Thoracic aorta (tissue), 2 donors: ENCODE data around the gene CES2. TPM values are rescaled to one million over a fixed set of nuclear protein-coding genes. Genes with fewer than 3 reads are reported as not detected.

Source experiments
- ATAC-seq: fragments of 150-250 bp; one replicate; pipeline ENCODE4 v1.8.0; 2017; ENCODE audit warnings: low read depth; ENCODE audit not compliant: insufficient number of reproducible peaks, low FRiP score
- DNase-seq: peaks from one replicate; pipeline ENCODE4 v3.0.0-alpha.2; 2020; ENCODE audit warnings: low spot score
- H3K27ac ChIP-seq, 2 donors: fragments of 200-600 bp; sonication (generic); 1 replicate in 1 of 2; 2 replicates in 1 of 2; pipeline ENCODE4 v1.5.1; 2016; ENCODE audit warnings: mild to moderate bottlenecking in 2 of 2, moderate library complexity in 2 of 2
- H3K27me3 ChIP-seq: fragments of 200-600 bp; sonication (generic); replicated peaks from 2 replicates; pipeline ENCODE4 v1.6.0; 2016; ENCODE audit warnings: mild to moderate bottlenecking; ENCODE audit not compliant: insufficient read depth
- H3K36me3 ChIP-seq: fragments of 200-600 bp; sonication (generic); one replicate; pipeline ENCODE4 v1.5.1; 2016
- H3K4me1 ChIP-seq, 2 donors: fragments of 200-600 bp; sonication (generic); 1 replicate in 1 of 2; 2 replicates in 1 of 2; pipeline versions ENCODE4 v1.5.1 to v1.6.0; 2016; ENCODE audit warnings: low read depth in 2 of 2, mild to moderate bottlenecking in 1 of 2; ENCODE audit not compliant: control insufficient read depth in 1 of 2
- H3K4me3 ChIP-seq: fragments of 200-600 bp; sonication (generic); 2 replicates; pipeline ENCODE4 v1.5.1; 2016; ENCODE audit warnings: mild to moderate bottlenecking
- H3K9me3 ChIP-seq: fragments of 200-600 bp; sonication (generic); 2 replicates; pipeline ENCODE4 v1.5.1; 2016
- CTCF ChIP-seq: fragments of 200-600 bp; sonication (generic); IDR thresholded peaks from one replicate; pipeline ENCODE4 v1.5.1; 2019; ENCODE audit warnings: antibody characterized with exemption
- total RNA-seq, 2 donors: library from RNA; depleted of rRNA; stranded (reverse); fragments of >200 nt; gene quantifications; one replicate each; pipeline versions ENCODE4 v1.1.0 to v1.2.3, GENCODE V29; 2016

Gene CES2
- total RNA-seq, 2 donors from 2014 or later: 29.8 to 92.7 TPM

DNA sequence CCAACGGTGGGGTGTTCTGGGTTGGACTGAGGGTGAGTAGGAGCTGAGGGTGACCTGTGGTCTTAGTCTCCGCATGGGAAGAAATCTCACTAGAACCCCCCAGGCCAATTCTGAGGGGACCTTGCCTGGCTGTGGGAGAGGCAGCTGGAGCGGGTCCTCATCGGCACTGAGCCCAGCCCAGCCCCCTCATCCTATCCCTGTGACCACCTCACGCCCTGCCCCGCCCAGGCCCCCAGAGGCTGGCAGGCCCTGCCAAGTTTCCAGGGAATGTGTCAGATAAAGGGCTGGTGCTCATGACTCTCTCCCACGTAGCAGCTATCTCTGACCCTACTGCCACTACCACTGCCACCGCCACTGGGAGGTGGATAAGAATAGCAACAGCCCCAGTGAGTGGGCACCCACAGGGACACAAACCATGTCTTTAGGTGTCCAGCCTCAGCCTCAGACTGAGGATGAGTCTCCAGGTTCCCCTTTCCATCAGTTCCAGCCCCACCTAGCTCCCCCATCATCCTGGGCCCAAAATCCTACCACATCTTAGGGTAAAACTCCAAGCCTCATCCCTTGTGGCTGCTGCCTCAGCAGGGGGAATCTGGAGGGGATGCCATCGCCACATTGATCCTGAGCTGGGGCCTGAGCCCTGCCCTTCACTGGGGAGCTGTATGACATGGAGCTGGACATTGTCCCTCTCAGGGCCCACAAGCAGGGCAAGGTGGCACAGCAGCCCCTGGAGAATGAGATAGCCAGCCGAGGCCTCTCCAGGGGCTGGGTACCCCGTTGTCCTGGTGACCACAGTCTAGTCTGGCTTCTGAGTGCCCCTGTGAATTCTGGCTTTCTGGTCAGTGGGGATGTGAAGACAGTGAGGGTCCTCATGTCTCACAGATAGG lies 31.5 kb upstream of the CES2 start:
- Histone ChIP-seq H3K9me3 (no peaks in the 10 kb centered on the region), H3K4me1 (peaks cover 61 to 83% of the 10 kb centered on the region in 2 donors), H3K36me3 (no peaks in the 10 kb centered on the region), H3K27me3 (no peaks in the 10 kb centered on the region), H3K27ac (peak overlapping the region; percentile 93 to 97), H3K4me3 (no peak overlapping the region)
- no peak for TF ChIP-seq CTCF
- ATAC-seq: no peak
- no peak for DNase-seq

GRCh38 chr16:66904428-66904845 lies 30.9 kb upstream of the CES2 start:
- Histone ChIP-seq H3K27ac (peak overlapping the region; percentile 93 to 97), H3K4me1 (peaks cover 54 to 76% of the 10 kb centered on the region in 2 donors), H3K9me3 (no peaks in the 10 kb centered on the region), H3K4me3 (no peak overlapping the region), H3K27me3 (no peaks in the 10 kb centered on the region), H3K36me3 (no peaks in the 10 kb centered on the region)
- ATAC-seq (no peak), DNase-seq (no peak)
- TF ChIP-seq CTCF: no peak

GRCh38 chr16:66904846-66905632 lies 30.3 kb upstream of the CES2 start:
- DNase-seq (no peak), ATAC-seq (no peak)
- Histone ChIP-seq H3K27ac (peak overlapping the region; percentile 93 to 97), H3K27me3 (no peaks in the 10 kb centered on the region), H3K36me3 (no peaks in the 10 kb centered on the region), H3K4me3 (peak overlapping the region; percentile 41), H3K4me1 (peaks cover 48 to 70% of the 10 kb centered on the region in 2 donors), H3K9me3 (no peaks in the 10 kb centered on the region)
- TF ChIP-seq CTCF: no peak

GRCh38 chr16:66905633-66906539 lies 29.4 kb upstream of the CES2 start:
- Histone ChIP-seq H3K9me3 (no peaks in the 10 kb centered on the region), H3K36me3 (no peaks in the 10 kb centered on the region), H3K27ac (peak overlapping the region; percentile 93 to 97), H3K4me1 (peaks cover 40 to 62% of the 10 kb centered on the region in 2 donors), H3K27me3 (no peaks in the 10 kb centered on the region), H3K4me3 (no peak overlapping the region)
- no peak for ATAC-seq
- no peak for TF ChIP-seq CTCF
- no peak for DNase-seq
